ENCODE measurements around the gene PPP3R1. TPM values are rescaled to one million over a fixed set of nuclear protein-coding genes. Genes with fewer than 3 reads are reported as not detected.

PPP3R1 gene
- total RNA-seq, 3 donors from 2014 or later (not counting 1 experiment from before 2014, with no cell fraction given): 77.8 to 86.2 (median 79.9) TPM

DNA sequence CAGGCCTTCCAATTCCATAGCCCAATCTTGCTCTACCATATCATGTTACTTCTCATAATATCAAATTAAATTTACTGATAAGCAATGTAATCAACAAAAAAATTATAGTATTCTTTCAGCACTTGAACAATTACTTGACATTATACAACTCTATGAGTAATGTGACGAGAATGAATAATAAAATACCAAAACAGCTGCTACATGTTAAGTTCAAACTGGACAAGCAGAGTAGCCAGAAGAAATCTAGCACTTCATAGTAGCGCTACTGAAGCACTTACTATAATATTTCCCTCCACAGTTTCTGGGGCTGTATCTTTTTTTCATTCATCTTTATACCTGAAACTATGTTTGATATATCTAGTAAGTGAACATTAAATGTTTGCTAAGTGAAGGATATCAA is 14.9 kb downstream of the PPP3R1 start:
- intact Hi-C loops (cut with micrococcal nuclease): no loop called here

DNA sequence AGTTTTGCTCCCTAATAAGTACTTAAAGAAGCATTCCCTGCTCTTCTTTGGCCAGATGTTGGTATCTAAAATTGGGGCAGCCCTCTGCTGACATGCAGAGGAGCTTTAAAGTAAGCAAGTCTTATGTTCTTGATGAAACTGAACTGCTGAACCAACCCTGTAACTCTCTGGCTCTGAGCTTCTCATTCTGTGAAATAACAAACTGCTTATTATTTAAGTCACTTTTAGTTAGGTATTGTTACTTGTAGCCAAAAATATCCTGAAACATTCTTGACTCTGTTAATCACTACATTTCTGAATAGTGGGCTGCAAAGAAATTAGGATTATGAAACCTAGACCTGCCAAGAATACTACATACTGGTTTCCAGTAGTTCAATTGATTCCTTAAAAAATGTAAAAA is 15.5 kb downstream of the PPP3R1 start:
- H3K9me3 ChIP-seq (ENCODE audit: control insufficient read depth, insufficient read depth, low read length): no peaks in the 10 kb centered on the region
- no peak overlapping the region for H3K4me3 ChIP-seq (ENCODE audit: low read length)
- peak in 1 of 3 donors; percentile 17 for ATAC-seq
- Mint-ChIP-seq H3K4me3 (no peak overlapping the region), H3K36me3 (no peaks in the 10 kb centered on the region), H3K27me3 (ENCODE audit: low read depth in 2 of 2) (no peaks in the 10 kb centered on the region), H3K4me1 (peaks cover 75 to 86% of the 10 kb centered on the region in 2 donors), H3K27ac (peak overlapping the region; percentile 74 to 78), H3K9me3 (no peaks in the 10 kb centered on the region)
- peak overlapping the region; percentile 43 for H3K27ac ChIP-seq (ENCODE audit: low read length)
- TF ChIP-seq, protein P1, sequence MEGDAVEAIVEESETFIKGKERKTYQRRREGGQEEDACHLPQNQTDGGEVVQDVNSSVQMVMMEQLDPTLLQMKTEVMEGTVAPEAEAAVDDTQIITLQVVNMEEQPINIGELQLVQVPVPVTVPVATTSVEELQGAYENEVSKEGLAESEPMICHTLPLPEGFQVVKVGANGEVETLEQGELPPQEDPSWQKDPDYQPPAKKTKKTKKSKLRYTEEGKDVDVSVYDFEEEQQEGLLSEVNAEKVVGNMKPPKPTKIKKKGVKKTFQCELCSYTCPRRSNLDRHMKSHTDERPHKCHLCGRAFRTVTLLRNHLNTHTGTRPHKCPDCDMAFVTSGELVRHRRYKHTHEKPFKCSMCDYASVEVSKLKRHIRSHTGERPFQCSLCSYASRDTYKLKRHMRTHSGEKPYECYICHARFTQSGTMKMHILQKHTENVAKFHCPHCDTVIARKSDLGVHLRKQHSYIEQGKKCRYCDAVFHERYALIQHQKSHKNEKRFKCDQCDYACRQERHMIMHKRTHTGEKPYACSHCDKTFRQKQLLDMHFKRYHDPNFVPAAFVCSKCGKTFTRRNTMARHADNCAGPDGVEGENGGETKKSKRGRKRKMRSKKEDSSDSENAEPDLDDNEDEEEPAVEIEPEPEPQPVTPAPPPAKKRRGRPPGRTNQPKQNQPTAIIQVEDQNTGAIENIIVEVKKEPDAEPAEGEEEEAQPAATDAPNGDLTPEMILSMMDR (IDR thresholded peaks at IDR 0.05): no peak
- H3K4me1 ChIP-seq (ENCODE audit: control insufficient read depth, insufficient read depth, low read length): peaks cover 4% of the 10 kb centered on the region
- no peak for DNase-seq
- H3K36me3 ChIP-seq (ENCODE audit: control insufficient read depth, insufficient read depth, low read length): no peaks in the 10 kb centered on the region
- intact Hi-C loops (cut with micrococcal nuclease): no loop called here
- H3K27me3 ChIP-seq (ENCODE audit: control insufficient read depth, insufficient read depth, low read length): no peaks in the 10 kb centered on the region

More for the DNA sequence above, 14.9 kb downstream of the PPP3R1 start:
- H3K9me3 Mint-ChIP-seq: no peaks in the 10 kb centered on the region
- 100% methylated on average over 1 of the region's 2 CpGs for WGBS (ENCODE audit: insufficient coverage)
- no peak overlapping the region for H3K4me3 ChIP-seq (ENCODE audit: low read length)
- no peaks in the 10 kb centered on the region for H3K27me3 ChIP-seq (ENCODE audit: control insufficient read depth, insufficient read depth, low read length)
- no peaks in the 10 kb centered on the region for H3K36me3 ChIP-seq (ENCODE audit: control insufficient read depth, insufficient read depth, low read length)
- H3K36me3 Mint-ChIP-seq: no peaks in the 10 kb centered on the region
- peak overlapping the region; percentile 74 to 78 for H3K27ac Mint-ChIP-seq
- H3K4me1 ChIP-seq (ENCODE audit: control insufficient read depth, insufficient read depth, low read length): peaks cover 8% of the 10 kb centered on the region
- H3K4me3 Mint-ChIP-seq: no peak overlapping the region
- TF ChIP-seq, protein P1 (IDR thresholded peaks at IDR 0.05): no peak
- no peak overlapping the region for H3K27ac ChIP-seq (ENCODE audit: low read length)
- H3K4me1 Mint-ChIP-seq: peaks cover 75 to 82% of the 10 kb centered on the region in 2 donors
- no peak for DNase-seq
- no peak for ATAC-seq
- H3K9me3 ChIP-seq (ENCODE audit: control insufficient read depth, insufficient read depth, low read length): no peaks in the 10 kb centered on the region
- H3K27me3 Mint-ChIP-seq (ENCODE audit: low read depth in 2 of 2): no peaks in the 10 kb centered on the region

DNA sequence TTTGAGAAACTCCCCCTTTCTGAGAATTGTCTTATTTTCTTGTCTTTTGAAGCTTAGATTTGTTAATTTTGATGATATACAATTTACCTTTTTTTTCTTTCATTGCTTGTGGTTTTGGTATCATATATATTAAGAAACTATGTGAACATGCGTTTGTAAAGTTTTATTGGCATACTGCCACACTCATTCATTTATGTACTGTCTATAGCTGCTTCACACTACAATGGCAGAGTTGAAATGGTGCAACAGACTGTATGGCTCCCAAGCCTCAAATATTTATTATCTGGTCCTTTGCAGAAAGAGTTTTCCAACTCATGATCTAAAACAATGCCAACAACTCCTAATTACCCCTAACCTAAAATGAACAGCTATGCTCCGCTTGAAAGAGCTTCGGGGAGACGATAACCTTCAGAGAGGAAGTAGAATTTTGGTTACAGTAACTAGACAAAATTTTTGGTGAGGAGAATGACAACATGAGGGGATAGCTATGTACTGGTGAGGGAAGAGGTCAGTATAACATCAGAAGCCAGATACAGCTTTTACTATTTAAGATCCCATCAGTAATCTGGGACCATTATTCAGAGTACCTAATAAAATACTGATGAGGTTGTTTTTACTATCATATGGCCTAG is 16.1 kb downstream of the PPP3R1 start:
- peak overlapping the region; percentile 43 for H3K27ac ChIP-seq (ENCODE audit: low read length)
- H3K27me3 Mint-ChIP-seq (ENCODE audit: low read depth in 2 of 2): no peaks in the 10 kb centered on the region
- peak overlapping the region; percentile 74 to 78 for H3K27ac Mint-ChIP-seq
- TF ChIP-seq, protein P1 (IDR thresholded peaks at IDR 0.05): no peak
- H3K9me3 Mint-ChIP-seq: no peaks in the 10 kb centered on the region
- H3K4me1 ChIP-seq (ENCODE audit: control insufficient read depth, insufficient read depth, low read length): peaks cover under 1% of the 10 kb centered on the region
- intact Hi-C loops (cut with micrococcal nuclease): no loop called here
- H3K9me3 ChIP-seq (ENCODE audit: control insufficient read depth, insufficient read depth, low read length): no peaks in the 10 kb centered on the region
- 13% methylated on average over 2 of the region's 4 CpGs for WGBS (ENCODE audit: insufficient coverage)
- H3K36me3 ChIP-seq (ENCODE audit: control insufficient read depth, insufficient read depth, low read length): no peaks in the 10 kb centered on the region
- H3K27me3 ChIP-seq (ENCODE audit: control insufficient read depth, insufficient read depth, low read length): no peaks in the 10 kb centered on the region
- H3K4me1 Mint-ChIP-seq: peaks cover 78 to 89% of the 10 kb centered on the region in 2 donors
- H3K36me3 Mint-ChIP-seq: no peaks in the 10 kb centered on the region
- H3K4me3 Mint-ChIP-seq: peak overlapping the region; percentile 18
- DNase-seq (peak in 1 of 2 donors; percentile 30), ATAC-seq (peak; percentile 34 to 55 (median 50))
- H3K4me3 ChIP-seq (ENCODE audit: low read length): no peak overlapping the region

DNA sequence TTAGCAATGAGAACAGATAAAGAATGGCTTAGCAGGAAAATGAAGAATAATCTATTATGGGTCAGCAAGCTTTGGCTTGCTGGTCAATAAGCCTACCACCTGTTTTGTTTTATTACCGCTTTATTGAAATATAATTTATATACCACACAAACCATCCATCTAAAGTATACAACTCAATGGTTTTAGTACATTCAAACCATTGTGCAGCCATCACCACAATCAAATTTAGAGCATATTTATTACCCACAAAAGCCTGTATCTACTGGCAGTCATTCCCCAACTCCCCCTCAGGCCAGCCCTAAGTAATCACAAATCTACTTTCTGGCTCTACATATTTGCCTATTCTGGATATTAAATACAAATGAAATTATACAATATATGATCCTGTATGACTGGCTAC is 17.2 kb downstream of the PPP3R1 start:
- Mint-ChIP-seq H3K4me1 (peaks cover 78 to 89% of the 10 kb centered on the region in 2 donors), H3K4me3 (no peak overlapping the region), H3K9me3 (no peaks in the 10 kb centered on the region), H3K36me3 (no peaks in the 10 kb centered on the region), H3K27ac (peak overlapping the region; percentile 49 to 74), H3K27me3 (ENCODE audit: low read depth in 2 of 2) (no peaks in the 10 kb centered on the region)
- ATAC-seq: no peak
- Histone ChIP-seq H3K27ac (ENCODE audit: low read length) (no peak overlapping the region), H3K27me3 (ENCODE audit: control insufficient read depth, insufficient read depth, low read length) (no peaks in the 10 kb centered on the region), H3K4me1 (ENCODE audit: control insufficient read depth, insufficient read depth, low read length) (peaks cover under 1% of the 10 kb centered on the region), H3K4me3 (ENCODE audit: low read length) (no peak overlapping the region), H3K9me3 (ENCODE audit: control insufficient read depth, insufficient read depth, low read length) (no peaks in the 10 kb centered on the region), H3K36me3 (ENCODE audit: control insufficient read depth, insufficient read depth, low read length) (no peaks in the 10 kb centered on the region)
- TF ChIP-seq, protein P1 (IDR thresholded peaks at IDR 0.05): no peak
- intact Hi-C loops (cut with micrococcal nuclease): no loop called here
- no peak for DNase-seq
- WGBS (ENCODE audit: insufficient coverage): 100% methylated on average over 1 of the region's 1 CpG

Measured in natural killer cell (primary cell).